ENCODE measurements around the gene SDK2.

SDK2 gene

DNA sequence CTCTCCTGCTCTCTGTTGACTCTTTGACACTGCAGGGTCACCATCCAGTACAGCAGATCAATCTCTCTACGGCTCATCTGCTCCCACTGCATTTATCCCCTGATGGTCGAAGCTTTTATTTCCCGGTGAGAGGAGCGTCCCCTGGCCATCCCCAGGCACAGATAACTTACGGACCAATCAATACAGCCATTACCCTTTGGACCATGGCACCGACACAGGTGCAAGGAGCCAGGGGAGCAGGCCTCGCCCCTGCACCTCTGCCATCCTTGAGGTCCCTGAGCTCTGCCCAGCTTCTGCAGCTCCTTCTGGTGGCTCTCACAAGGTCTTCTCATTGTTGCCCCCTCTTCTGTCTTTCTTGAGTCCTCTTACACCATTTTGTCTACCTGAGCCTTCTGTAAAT, 115.6 kb downstream of the SDK2 start:
- no peak for DNase-seq

DNA sequence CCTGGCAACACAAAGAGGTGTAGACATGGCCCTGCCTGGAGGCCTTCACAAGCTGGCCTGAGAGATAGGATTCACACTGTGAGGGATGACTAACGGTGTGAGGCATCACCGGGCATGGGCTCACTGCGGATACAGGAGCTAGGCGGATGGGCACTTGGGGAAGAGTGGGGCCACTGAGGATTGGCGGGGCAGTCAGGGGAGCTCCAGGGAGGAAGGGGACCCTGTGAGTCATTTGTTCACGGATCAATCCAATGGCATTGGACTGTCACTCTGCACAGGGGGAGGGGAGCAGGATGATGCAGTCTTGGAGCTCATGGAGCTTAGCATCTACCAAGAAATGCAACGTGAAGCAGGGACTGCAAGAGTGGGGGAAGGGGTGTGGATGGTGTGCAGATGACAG, 117.3 kb downstream of the SDK2 start:
- DNase-seq: no peak

DNA sequence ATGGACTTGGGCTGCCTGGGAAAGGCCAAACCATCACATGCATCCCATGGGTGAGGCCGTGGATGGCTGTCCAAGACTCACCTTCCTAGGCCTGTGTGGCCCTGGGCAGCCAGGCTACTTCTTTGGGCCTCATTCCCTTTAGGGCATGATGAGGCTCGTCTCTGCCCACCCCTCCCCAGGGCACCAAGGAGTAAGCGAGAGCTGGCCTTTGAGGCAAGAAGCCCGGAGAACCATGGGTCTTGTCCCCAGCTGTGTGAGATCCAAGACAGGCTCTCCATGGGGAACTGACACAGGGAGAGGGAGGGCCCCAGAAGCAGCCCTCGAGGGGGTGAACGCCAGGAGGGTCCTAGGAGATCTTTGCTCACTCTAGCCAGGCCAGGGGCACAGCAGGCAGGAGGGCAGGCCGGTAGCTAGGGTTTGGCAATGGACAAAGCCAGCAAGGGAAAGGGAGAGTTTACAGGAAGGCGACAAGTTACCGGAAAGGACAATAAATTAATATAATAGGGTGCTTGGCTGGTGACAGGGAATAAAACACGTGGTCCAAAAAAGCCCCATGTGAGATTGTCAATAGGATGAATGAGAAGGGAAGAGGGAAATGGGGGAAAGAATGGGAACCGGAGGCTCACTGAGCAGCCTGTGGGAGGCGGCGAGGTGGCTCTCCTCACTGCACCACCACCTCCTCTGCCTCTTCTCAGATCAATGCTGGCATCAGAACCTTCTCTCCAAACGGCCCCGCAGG, 119.1 kb downstream of the SDK2 start:
- DNase-seq: no peak

DNA sequence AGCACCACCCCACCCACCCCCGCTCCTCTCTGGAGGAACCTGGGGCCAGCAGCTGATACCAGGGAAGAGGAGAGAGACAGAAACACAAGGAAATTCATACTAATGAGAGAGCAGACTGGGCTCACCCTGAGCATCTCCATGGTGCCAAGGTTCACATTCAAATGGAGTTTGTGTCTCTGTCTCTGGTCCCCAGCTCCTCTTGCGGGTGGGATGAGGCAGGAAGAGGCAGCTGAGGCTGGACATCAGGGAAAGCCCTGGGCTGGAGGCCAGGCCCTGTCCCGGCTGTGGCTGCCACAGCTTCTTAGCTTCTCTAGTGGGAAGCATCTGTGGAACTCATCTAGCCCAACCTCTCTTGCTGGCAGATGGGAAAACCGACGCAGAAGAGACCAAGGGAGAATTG, 121.5 kb downstream of the SDK2 start:
- DNase-seq: no peak

DNA sequence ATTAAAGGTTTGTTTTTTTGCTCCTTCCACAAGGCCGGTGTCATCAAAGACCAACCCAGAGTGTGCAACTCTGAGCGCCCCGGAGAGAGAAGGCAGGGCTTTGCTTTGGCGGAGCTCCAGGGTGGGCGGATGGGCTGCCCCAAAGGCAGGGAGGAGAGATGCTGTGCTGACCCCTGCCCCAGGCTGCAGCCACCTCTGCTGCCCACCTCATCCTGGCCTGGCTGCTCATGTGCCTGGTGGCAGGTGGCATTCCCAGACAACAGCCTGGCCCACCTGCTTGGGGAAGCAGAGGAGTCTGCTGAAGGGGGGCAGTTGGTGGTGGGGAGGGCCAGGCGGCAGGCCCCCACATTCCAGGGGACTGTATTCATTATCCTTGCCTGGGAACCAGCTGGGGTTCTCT, 122.1 kb downstream of the SDK2 start:
- DNase-seq: no peak

GRCh38 chr17:73521376-73521775, 122.9 kb downstream of the SDK2 start:
- no peak for DNase-seq

- DNase-seq: no peak
Observed at GRCh38 chr17:73520369-73520761, 123.9 kb downstream of the SDK2 start.

DNA sequence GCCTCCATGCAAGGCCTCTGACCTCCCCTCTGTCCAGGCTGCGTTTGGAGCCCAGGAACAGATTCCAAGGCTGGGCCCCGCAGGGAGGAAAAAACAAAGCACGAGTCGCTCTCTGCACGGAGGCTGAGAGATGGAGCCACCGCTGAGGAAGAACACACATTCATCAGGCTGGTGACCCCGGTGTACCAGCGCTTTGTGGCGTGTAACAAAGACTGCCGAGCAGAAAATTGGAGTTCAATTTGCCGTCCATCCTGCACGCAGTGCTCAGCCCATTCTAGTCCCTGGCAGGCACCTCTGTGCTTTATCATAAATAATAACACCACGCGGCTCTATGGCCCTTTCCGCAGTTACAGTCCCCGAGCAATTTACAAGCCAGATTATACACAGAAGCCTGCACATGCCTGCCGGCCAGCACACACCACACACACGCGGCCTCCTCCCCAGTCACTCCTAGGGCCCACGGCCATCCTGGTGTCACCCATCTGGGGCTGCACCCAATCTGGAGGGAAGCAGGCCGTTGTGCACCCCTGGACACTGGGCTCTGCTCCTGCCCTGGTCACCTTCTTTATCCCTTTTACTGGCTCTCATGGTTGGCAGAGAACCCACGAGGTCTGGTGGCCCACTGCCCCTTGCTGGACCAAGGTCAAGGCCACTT, 124.4 kb downstream of the SDK2 start:
- DNase-seq: no peak

DNA sequence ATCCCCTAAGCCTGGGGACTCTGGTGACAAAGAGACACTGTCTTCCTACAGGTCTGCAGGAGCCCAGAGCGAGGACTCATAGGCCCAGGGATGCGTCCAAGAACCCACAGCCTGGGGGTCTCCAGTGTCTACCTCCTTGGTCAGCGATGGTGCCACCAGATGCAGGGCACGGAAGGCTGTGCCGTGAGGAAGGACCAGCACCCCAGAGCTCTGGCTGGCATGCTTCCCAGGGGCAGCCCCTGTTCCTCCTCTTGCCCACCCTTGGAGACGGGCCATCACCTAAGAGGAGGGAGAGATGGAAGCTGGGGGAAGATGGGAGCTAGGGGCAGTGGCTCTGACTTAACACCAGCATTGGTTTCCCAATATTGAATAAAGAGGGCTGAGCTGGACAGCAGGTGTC, 125.2 kb downstream of the SDK2 start:
- no peak for DNase-seq

GRCh38 chr17:73516431-73516830, 127.8 kb downstream of the SDK2 start:
- DNase-seq: no peak

DNA sequence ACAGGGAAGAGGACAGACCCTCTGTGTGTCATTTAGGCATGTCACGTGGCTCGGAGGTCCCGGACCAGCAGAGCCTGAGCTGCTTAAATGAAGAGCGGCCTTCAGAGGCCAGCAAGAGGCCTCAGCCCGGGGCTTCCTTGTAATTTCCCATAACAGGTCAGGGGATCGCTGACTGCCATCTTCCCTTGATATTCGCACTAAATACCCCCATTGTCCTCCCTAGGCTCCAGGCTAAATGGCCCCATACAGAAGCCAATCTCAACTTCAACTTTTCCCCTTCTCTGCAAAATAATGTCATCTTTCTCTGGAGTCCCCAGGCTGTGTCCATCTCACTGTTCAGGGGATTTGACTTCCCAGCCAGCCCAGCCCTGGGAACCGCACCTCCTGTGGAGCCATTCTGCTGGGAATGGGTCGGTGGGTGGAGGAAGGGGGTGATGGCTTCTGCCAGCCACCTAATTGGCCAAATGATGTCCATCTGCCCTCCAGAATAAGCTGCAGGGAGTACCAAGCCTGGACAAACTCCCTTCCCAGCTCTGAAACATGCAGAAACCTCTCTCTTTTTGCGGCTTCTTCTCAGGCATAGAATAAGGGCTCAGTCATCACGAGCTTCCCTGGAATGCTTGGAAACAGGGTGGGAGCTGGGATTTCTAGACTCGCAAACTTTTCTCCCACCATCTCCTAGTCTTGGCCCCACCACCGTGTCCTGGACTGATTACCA, 129.9 kb downstream of the SDK2 start:
- DNase-seq: no peak

DNA sequence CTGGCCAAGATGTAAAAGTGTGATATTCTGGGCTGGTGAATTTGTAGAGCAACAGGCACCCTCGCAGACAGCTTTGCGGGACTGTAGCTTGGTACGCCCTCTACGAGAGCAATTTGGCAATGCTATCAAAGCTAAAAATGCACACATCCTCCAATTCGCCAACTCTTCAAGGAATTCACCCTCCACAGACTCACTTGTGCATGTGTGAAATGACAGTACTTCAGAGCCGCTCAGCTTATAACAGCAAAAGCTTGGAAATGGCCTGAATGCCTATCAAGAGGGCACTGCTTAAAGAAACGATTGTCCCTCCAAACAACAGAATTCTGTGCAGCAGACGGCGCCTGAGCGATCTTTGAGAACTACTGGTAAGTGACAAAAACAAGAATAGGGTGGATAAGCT, 130.8 kb downstream of the SDK2 start:
- DNase-seq: no peak

DNA sequence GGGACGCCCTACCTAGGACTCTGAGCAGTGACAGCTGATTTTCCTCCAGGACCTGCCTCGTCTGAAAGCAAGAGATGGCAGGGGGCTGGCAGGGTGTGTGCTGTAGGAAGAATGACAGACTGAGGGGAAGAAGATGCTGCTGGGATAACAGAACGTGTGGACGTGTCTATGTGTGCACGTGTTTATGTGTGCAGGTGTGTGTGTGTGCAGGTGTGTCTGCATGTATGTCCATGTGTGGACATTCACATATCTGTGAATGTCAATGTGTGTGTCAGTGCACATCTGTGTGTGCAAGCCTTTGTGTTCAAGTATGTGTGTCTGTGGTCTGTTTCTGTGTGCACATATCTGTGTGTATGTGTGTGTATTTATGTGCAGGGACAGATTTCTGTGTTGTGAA, 132.5 kb downstream of the SDK2 start:
- DNase-seq: no peak

DNA sequence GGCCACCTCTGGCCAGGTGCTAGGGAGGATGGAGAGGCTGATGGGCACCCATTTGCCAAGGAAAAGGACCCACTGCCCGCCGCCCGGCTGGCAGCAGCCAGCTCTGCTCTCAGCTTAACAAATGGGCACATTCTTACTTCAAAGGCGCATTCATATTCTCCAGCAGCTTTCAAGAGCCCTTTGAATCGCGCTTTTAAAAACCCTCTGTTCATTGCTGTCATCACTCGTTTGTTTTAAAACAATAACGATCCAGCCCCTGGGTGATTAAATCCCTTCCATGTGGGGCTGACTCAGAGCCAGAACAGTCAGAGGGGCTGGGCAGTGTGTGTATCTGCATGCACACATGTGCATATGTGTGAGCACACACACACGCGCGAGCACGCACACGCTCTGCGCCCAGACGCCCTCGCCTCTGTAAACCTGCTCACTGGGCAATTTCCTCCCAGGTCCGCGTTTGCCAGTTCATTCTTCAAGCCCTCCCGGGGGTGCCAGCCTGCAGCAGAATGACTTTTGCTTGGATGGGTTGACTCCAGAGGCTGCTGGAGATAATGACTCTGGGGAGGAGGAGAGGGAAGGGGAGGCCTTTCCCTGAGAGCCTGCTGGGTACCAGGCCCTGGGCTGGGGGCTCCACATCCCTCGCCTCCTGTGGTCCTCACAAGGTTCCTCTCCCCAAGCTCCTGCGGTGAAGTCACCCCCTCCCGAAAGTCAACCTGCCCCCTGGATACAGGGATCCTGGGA, 133.1 kb downstream of the SDK2 start:
- no peak for DNase-seq

DNA sequence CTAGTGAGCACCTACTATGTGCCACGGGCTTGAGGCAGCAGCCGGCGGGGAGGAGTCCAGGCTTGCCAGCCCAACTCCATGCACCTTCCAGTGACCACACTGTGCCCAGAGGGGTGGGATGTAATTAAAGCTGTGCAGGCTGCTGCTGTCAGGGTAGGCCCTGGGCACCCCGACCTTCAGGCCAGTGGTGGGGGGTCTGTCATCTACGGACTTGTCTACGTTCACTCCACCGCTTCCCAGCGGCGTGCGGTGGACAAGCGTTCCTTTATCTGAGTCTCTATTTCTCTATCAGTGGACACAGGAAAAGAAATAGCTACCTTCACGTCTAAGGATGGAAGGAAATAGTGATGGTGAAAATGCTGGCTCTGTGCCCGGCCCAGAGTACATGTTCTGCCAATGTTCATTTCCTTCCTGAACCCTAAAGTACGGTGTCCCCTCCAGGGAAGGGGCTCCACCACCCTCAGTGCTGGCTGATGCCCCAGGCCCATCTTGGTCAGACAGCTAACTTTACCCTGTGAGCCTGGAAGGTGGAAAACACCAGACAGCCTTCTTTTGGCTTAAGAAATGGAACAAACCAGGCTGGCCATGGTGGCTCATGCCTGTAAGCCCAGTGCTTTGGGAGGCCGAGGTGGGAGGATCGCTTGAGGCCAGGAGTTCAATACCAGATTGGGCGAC, 135.2 kb downstream of the SDK2 start:
- DNase-seq: no peak

DNA sequence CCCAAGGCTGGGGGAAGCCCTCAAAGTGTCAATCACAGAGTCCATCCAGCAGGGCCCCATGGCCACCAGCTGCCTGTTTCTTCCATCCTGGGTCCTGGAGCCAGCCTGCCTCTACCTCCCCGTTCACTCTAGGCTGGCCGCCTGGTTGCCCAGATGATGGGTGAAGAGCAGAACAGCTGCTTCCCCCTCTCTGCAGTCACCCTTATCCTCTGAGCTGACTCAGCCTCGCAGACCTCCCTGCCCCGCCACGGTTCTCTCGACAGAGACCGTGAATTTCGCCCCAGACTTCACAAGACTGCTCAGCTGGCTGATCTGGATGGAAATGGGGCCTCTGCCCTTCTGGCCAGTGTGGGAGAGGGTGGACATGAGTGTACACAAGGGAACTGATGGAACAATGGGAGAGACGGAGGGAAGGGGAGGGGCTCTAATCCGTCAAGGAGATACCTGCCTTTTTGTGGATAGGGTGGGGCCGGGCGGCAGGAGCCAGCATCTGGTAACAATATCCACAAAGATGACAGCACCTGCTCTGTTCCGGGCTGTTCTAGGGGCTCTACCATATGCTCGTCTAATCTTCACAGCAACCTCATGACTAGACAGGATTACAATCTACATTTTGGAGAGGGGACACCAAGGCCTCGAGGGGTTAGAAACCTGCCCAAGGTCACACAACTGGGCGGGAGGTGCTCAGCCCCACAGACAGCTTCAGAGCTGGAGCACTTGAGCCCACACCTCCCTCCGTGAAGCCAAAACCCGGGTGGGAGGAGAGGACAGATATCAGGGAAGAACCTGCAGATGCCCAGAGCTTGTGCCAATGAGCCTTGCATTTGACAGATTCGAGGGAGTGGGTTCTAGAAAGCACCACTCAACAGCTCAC, 136.0 kb downstream of the SDK2 start:
- DNase-seq: no peak

- DNase-seq: no peak
Observed at GRCh38 chr17:73506470-73507435, 137.5 kb downstream of the SDK2 start.

DNA sequence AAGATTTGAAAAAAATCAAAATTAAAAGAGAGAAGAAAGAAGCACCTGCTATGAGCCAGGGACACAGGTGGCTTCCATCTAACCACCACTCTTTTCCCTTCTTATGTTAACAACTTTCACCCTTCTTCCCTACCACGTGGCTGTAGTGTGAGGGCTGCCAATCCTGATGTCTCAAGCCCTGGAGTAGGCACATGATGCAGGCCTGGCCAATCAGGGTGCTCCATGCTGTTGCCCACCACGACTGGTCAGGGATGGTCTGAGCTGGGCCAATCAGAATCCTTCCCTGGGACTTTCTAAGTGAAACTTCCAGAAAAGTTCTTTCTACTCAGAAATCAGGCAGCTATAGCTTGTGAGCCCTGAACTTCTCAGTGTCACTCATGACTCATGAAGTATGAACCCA, 140.7 kb downstream of the SDK2 start:
- DNase-seq: no peak

DNA sequence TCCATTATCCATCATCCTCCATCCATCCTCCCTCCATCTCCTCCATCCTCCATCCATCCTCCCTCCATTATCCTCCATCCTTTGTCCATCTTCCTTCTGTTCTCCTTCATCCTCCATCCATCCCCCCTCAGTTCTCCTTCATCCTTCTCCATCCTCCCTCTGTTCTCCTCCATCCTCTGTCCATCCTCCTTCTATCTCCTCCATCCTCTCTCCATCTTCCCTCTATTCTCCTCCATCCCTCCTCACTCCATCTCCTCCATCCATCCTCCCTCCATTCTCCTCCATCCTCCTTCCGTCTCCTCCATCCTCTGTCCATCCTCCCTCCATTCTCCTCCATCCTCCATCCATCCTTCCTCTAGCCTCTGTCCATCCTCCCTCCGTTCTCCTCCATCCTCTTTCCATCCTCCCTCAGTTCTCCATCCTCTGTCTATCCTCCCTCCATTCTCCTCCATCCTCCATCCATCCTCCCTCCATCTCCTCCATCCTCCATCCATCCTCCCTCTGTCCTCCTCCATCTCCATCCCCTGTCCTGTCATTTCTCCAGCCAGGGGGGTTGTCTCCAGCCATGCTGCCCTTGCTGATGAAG, 143.7 kb downstream of the SDK2 start:
- DNase-seq: no peak

DNA sequence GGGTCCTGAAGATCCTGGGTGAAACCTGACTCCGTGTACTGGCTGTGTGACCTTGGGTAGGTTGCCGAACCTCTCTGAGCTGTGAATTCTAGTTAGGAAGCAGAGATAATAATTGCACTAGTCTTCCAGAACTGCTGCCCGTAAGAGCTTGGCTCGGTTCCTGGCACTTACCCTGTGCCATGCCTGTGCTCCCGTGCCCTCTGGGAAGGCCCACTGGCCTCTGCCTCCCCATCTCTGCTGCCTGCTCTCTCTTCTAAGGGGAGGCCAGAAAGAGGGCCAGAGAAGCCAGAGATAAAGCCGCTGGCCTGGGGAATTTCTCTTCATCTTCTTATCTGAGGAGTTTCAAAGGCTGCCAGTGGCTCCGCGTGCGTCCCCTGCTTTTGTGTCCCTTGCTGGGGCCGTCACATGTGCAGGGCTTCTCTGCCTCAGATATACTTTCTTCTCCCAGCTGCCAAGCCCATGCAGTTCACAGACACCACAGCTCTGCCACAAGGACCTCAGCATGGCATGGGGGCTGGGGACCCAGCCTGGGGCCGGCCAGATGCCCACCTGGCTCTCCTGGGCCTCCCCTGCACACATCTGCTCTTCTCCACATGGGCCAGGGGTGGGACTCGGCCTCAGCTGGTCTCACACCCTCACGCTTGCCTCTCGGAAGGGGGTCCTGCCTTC, 145.2 kb downstream of the SDK2 start:
- no peak for DNase-seq
